GM10266 (cell line): ENCODE data around the gene TAOK1.

Experiments used
- DNase-seq: peaks from one replicate; pipeline ENCODE4 v3.0.0; 2012; ENCODE audit errors: extremely low spot score
- CTCF ChIP-seq: IDR thresholded peaks from 2 replicates; pipeline ENCODE4 v1.5.1; 2012; ENCODE audit warnings: mild to moderate bottlenecking, low read depth; ENCODE audit not compliant: control insufficient read depth, insufficient read depth; ENCODE audit errors: missing control alignments

TAOK1 gene

GRCh38 chr17:29591146-29591736, 201.1 kb downstream of the TAOK1 start:
- peak; percentile 64 for DNase-seq
- no peak for TF ChIP-seq CTCF

- peak; percentile 98 for TF ChIP-seq CTCF
- peak; percentile 94 for DNase-seq
Measured at GRCh38 chr17:29591737-29592608, 201.8 kb downstream of the TAOK1 start.

DNA sequence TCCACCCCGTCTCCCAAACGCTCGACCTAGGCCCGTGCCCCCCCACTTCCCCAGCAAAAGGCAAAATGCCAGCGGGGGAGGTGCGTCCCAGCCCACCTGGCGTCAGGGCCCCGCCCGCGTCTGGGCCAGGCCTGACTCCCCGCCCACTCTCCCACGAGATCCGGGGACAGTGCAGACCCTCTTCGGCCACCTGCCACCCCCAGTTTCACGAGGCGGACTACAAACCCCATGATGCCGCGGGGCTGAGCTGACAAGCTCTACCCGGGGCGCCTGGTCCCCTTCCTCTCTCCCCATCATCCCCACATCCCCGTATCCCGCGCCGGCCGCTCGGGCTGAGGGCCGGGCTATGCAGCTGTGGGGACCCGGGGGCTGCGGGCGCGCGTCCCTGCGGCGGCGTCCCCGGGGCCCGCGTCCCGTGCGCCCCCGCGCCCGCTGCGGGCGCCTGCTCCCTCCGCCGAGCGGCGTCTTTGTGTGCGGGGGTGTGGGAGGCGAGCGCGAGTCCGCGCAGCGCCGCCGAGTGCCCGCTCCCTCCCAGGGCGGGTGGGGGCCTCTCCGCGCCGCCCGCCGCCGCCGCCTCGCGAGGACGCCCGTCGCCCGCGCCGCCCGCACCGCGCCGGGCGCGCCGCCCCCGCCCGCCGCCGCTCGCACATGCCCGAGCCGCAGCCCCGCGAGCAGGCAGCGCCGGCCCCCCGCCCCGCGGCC, 202.8 kb downstream of the TAOK1 start, which contains the start of gene ANKRD13B:
ANKRD13B (plus strand) TSS at position 283 of the 702 bp plus-strand sequence. CDS start 490 bp downstream, outside the sequence.
- TF ChIP-seq CTCF: no peak

DNA sequence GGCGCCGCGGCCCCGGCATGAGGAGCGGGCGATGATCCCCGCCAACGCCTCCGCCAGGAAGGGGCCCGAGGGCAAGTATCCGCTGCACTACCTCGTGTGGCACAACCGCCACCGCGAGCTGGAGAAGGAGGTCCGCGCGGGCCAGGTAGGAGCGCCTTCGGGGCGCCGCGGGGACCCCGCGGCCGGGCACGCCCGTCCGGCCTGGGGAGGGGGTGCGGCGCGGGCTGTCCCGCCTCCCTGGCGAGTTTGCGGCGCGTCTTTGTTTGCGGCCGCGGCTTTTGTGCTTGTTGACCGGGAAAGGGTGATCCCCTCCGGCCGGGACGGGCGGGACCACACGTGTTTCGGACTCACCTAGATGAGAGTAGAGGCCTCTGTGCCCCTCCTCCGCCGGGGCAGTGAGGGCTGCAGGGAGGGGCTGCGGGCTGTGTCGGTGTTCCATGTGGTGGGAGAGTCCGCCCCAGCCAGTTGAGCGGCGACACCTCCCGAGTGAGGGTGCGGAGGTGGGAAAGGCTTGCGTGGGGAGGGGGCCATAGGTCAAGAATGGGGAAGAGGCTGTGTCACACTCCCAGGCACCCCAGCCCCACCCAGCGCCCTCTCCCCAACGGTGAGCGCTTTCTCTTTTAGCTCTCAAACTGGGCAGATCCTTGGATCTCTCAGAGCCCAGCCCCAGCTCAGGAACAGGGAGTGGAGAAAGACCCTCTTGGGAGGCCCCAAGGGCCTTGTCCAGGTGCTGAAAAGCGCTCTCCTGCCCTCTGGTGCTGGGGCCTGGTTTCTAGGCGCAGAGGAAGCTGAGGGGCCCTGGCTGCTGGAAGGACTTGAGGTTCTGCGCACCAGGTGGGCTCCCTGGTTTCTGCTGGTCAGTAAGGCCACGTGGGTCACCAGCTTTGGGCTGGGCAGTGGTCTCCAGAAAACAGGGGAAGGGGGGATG, 203.7 kb downstream of the TAOK1 start:
- peak; percentile 36 for TF ChIP-seq CTCF
- DNase-seq: peak; percentile 56

More for the DNA sequence above, 202.8 kb downstream of the TAOK1 start, which contains the start of gene ANKRD13B:
- DNase-seq: peak; percentile 77

DNA sequence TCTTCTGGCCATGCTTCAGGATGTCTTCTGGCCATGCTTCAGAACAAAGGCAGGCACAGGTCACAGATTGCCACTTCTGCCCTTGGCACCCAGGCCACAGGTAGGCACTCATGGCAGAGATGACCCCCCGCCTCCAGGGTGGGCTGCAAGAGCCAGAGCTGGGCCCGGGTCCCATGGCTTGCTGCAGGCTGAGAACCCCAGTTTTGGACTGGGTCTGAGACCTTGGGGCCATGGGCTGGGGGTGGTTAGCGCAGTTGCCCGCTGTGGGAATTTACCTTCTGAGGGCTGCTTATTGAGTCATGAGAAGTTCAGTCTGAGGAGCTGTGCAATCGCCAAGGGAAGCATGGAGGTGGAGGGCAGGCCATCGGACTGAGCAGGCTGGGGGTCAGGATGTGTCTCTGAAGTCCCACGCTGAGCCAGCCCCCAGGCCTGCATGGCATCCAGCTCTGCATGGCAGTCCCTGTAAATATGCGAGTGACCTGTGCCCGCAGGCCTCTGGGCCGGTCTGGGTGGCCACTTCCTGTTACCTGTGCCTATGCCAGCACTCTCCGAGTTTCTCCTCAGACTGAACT, 204.4 kb downstream of the TAOK1 start:
- no peak for TF ChIP-seq CTCF
- no peak for DNase-seq
